ENCODE measurements around the gene SBF2.

SBF2 gene

DNA sequence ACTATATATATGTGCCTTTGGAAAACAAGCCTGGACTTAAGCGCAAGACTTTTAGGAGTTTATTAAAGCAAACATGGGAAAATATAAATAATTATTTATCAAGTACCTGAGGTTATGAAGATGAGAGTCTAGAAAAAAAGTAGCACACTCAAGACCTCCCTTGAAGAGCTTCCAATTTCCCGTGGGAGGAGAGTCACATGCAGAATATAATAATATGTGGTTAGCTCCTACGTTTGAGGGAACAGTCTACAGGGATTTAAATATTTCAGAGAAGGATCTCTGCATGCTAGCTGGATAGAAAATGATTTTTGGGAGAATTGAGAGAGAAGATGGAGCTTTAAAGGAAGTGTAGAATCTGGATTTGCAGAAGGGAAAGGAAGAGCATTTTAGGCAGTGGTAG, 446.4 kb downstream of the SBF2 start:
- no peak for DNase-seq (ENCODE audit: low read depth)
- H3K4me3 ChIP-seq (ENCODE audit: low read depth, low read length), result no peak overlapping the region
- no peak for TF ChIP-seq CTCF (IDR thresholded peaks at IDR 0.05; ENCODE audit: insufficient read depth, low read depth, low read length, missing control alignments)

- TF ChIP-seq CTCF (IDR thresholded peaks at IDR 0.05; ENCODE audit: insufficient read depth, low read depth, low read length, missing control alignments), result no peak
- no peak for DNase-seq (ENCODE audit: low read depth)
- H3K4me3 ChIP-seq (ENCODE audit: low read depth, low read length), result no peak overlapping the region
Measured at GRCh38 chr11:9842923-9843322, 451.1 kb downstream of the SBF2 start.

GRCh38 chr11:9840460-9841004, 453.5 kb downstream of the SBF2 start:
- no peak overlapping the region for H3K4me3 ChIP-seq (ENCODE audit: low read depth, low read length)
- DNase-seq (ENCODE audit: low read depth), result no peak
- no peak for TF ChIP-seq CTCF (IDR thresholded peaks at IDR 0.05; ENCODE audit: insufficient read depth, low read depth, low read length, missing control alignments)

- no peak for TF ChIP-seq CTCF (IDR thresholded peaks at IDR 0.05; ENCODE audit: insufficient read depth, low read depth, low read length, missing control alignments)
- H3K4me3 ChIP-seq (ENCODE audit: low read depth, low read length), result no peak overlapping the region
- DNase-seq (ENCODE audit: low read depth), result no peak
Measured at GRCh38 chr11:9839550-9839949, 454.5 kb downstream of the SBF2 start.

DNA sequence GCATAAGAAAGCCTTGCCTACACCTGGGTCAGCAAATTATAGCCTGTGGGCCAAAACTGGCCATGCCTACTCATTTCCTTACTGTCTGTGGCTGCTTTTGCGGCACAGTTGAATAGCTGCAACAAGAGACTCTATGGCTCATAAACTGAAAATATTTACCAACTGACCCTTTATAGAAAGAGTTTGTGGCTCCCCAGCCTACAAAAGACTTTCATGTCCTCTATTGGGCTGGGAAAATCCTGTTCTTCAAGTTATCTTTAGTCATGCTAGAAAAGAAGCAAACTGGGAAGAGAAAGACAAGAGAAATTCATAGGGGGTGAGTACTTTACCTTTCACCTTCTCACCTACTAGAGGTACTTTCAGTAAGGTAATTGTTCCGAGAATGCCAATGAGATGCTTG, 455.1 kb downstream of the SBF2 start:
- H3K4me3 ChIP-seq (ENCODE audit: low read depth, low read length), result no peak overlapping the region
- TF ChIP-seq CTCF (IDR thresholded peaks at IDR 0.05; ENCODE audit: insufficient read depth, low read depth, low read length, missing control alignments), result no peak
- DNase-seq (ENCODE audit: low read depth), result peak; percentile 79

- H3K4me3 ChIP-seq (ENCODE audit: low read depth, low read length), result no peak overlapping the region
- DNase-seq (ENCODE audit: low read depth), result no peak
- TF ChIP-seq CTCF (IDR thresholded peaks at IDR 0.05; ENCODE audit: insufficient read depth, low read depth, low read length, missing control alignments), result no peak
Measured at GRCh38 chr11:9838229-9838628, 455.8 kb downstream of the SBF2 start.

- TF ChIP-seq CTCF (IDR thresholded peaks at IDR 0.05; ENCODE audit: insufficient read depth, low read depth, low read length, missing control alignments), result no peak
- DNase-seq (ENCODE audit: low read depth), result no peak
- no peak overlapping the region for H3K4me3 ChIP-seq (ENCODE audit: low read depth, low read length)
Measured at GRCh38 chr11:9834291-9834690, 459.7 kb downstream of the SBF2 start.
